CD4-positive, alpha-beta T cell treated with Interleukin-12 subunit alpha and Interleukin-12 subunit beta, for 1 hour (primary cell): Measurements from ENCODE around the gene ZNF407.

ENCODE experiments used
- DNase-seq: peaks from one replicate; pipeline ENCODE4 v3.0.0-alpha.2; 2020

The ZNF407 gene

DNA sequence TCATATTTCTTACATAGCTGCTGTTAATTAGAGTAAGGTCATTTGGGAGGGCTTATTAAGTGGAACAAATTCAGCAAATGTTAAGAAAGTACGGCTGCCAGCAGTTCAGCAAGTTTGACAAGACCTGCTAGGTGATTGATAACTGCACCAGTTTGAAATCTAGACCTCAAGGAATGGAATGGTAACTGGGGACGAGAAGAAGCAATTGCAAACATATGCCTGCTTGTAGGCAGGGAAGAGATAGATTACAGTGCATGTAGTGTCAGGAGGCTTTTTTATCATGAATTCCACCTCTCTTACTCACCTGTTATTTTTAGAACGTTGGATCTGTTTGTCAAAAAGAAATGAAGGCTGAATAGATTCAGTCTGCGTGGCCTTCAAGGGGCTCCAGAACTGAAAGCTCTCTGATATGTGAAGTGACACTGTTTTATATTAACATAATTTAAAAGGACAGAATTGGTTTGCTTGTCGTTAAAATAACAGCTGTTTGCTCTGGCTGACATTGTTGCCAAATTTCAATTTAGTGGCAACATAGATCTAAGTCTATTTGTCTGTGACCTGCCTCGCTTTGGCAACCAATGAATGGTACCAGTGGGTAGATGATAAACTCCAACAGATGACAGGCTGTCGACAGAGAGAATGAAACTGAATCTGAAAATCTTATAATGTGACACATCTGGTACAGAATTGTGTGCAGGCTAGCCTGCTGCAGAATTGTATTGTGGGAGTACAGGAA, 199.3 kb downstream of the ZNF407 start:
- DNase-seq, result no peak

DNA sequence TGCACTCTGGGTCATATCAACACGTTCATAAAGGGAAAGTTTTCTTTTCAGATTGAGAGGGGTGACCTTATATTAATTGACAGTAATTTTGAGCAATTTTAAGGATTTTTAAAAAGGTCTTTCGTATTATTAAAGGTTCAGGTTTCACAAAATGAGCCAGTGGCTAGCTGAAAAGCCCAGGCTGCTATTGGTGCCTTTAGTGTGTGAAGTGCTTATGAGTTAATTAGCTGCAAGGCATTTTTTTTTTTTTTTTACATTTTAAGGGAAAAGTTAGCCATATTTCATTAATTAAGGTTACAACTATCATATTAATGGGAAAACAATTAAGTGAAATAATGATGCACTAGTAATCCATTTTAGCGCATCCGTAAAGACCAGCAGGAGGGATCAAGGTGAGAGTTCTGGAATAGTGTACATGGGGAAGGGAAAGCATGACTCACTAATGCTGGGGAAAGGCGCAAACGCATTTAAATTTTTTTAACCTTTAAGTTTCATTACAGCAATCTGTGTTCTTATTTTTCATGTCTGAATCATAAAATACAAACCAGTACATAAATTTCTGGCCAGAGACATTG, 200.0 kb downstream of the ZNF407 start:
- no peak for DNase-seq

DNA sequence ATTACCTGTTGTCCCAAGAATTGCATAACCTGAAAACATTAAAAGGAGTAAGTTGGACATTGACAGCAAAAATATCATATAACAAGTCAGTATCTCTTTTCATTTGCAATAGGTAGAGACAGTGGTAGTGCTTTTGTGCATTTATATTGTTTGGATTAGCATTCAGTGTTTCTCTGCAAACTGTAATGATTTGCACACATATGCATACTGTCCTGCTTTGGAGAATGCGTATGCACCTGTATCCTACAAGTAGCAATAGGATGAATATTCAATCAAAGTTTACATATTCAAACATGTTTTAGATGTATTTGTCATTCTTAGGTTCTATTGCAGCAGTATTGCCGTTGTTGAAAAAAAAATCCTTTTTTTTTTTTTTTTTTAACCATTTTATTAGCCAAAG, 201.9 kb downstream of the ZNF407 start:
- no peak for DNase-seq

DNA sequence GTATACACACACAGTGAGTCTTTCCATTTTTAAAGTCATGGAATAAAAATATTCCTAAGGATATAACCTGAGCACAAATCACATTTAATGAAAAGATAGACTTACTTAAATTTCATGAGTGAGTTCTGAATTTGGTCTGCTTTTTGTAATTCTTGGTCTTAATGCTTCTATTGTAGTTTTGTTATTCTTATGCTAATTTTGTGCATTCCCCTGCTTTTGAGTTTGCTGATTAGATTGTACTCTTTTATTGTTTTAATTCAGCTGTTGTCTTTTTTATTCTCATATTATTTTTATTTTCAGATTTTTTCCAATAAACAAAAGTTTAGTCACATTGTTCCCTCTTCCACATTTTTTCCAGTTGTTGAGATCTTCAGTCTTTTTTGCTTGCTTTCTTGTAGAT, 202.4 kb downstream of the ZNF407 start:
- no peak for DNase-seq

DNA sequence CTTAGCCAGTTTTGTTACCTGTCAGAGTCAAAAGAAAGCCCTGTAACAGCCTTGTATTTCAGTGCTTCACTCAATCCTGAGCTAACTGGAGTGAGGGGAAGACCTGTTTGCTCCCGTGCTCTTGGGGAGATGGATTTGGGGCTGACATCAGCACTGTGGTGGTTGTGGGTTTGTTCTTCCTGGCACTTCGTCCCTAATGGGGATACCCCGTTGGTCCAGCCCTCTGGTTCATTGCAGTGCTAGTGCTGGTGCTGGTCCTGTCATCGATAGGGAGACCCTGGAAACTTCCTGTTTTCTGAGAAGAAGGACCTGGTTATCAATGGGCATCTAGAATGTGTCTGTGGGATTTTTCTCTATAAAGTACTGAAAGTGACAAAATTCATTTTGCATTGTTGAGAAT, 205.4 kb downstream of the ZNF407 start:
- DNase-seq, result no peak

DNA sequence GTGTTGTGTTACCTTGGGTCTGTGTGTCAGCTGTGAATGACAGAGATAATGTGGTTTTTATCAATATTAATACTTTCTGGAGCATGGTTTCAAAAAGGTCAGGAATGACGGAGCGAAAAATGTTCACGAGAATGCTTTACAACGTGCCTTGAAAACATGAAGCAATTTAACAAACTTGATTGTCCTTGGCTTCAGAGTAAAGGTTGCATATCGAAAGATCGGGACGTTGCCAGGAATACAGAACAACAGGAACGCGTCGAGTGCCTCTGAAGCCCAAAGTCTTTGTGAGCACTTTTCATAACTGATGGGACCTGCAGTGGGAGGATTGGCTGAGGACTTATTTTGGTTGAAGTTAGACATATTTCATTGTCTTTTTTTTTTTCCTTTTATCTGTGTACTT, 206.1 kb downstream of the ZNF407 start:
- DNase-seq, result no peak

DNA sequence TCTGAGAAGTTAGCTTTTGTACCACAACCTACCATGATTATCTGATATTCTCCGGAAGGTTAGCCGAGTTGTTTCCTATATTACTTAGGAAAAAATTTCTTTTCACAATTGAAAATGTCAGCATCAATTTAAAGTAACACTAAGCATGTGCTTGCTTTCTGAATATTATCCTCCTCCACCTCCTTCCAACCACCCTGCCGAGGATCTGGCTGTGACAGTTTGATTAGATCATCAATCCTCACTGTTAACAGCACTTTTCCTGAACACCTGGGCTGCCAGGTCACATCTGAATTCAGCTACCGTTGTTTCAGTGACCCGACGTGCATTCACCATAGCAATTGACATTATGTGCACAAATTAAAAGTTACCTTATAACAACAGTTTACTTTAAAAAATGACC, 207.0 kb downstream of the ZNF407 start:
- no peak for DNase-seq

DNA sequence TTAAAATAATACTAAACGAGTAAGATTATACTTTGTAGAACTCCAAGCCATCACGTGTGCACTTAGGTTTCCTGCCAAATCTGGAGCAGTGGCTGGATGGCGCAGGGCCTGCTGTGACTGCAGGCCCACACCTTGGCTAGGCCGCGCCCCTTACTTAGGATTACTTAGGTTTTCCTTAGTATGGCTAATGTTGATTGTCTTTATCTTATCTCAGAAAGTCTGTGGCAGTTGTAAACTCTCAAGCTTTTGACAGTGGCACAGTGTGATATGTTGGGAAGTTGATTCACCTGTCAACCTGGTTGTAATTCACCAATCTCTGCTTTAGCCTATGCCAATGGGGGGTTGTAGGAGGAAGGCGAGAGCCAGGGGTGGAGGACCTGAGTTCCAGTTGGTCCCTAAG, 208.4 kb downstream of the ZNF407 start:
- no peak for DNase-seq

DNA sequence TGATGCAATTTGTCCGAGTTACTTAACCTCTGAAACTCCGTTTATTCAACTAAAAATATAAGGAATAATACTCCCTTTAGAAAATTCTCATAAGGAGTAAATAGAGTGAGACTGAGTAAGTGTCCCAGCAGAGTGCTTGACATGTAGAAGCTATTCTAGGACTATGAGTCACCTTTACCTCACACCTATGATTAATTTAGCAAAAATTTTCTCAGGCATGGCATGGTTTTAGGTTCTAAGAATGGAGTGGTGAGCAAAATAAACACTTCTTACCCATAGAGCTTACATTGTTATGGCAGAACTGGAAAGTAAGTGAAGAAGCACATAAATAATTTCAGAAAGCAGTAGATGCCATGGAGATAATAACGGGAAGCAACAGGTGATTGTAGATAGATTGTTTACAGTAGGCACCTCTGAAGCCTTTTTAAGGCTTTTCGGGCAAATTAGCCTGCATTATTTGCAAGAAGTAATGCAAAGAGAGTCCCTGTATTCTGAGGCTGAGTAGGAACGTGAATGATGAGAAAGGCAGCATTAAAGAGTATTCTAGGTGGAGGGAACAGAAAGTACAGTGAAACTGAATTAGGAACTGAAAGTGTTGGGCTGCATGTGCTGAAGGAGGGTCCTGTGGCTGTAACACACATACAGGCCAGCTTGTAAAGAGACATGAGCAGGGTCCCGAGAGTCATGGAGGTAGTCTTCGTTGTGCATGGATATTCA, 209.2 kb downstream of the ZNF407 start:
- no peak for DNase-seq

DNA sequence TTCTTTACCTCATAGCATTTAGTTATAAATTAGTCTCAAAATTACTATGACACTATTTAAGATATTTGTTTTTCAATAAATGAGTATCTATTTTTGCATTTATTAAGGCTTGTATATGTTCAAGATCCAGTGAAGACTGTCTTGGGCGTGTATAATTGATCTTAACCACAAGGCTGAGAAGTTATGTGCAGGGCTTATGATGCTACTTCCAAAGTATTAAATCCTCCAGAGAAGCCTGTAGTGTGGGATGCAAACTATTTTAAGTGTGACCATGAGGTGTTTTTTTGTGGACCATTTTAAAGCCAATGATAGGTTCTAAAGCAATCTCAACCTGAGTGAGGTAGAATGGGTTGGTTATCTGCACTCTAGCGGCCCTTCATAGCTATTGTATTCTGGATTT, 219.9 kb downstream of the ZNF407 start:
- DNase-seq, result no peak

DNA sequence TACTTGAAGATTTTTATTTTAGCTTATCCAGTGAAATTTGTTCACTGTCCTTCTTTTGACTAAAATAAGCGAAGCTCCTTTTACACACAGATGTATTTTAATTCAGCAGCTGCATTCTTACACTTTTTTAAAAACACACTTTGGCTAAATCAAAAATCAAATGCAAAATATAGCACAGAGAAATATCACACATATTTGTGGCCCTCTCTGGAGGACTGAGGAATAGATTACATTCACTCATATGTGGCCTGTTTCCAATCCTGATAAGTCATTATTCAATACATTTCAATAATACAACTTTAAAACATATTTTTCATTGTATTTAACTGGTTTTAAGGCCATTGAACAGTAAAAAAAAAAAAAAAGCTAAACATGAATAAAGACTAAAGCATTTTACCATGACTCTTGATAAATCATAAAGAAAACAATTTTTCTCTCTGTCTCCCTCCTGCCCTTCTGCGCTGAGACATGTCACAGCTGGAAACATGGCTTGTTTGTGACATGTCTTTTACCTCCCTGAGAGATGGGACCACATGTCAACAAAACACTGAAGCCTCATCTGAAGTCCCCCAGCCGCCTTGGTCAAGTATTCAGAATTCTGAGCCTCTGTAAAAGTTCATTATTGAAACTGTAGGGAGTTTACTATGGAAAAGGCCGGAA, 221.0 kb downstream of the ZNF407 start:
- no peak for DNase-seq

DNA sequence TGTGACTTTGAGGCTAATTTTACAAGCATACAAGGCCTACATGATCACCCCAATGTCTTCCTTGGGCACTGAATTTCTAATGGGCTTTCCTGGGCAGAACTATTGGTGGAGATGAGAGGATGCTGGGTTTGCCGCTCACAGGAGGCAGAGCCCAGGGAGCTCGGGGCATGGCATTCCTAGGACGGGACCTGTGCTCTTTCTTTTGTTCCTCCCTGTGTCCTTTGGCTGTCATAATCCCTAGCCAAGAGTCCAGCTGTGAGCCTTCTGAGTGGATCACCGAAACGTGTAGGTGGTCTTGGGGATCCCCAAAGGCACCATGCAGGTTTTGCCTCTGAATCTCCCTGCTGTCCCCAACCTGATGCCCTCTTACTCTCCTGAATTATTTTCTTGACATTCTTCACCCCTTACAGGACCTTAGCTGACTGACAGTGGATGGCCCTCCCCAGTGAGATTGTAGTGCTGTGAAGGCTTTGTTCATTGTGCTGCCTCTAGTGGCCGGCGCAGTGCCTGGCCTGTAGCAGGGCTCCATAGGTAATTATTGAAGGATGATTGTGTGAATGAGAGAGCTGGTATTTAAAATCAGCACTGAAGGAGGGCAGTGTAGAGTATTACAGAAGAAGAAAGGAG, 221.9 kb downstream of the ZNF407 start:
- DNase-seq, result no peak

DNA sequence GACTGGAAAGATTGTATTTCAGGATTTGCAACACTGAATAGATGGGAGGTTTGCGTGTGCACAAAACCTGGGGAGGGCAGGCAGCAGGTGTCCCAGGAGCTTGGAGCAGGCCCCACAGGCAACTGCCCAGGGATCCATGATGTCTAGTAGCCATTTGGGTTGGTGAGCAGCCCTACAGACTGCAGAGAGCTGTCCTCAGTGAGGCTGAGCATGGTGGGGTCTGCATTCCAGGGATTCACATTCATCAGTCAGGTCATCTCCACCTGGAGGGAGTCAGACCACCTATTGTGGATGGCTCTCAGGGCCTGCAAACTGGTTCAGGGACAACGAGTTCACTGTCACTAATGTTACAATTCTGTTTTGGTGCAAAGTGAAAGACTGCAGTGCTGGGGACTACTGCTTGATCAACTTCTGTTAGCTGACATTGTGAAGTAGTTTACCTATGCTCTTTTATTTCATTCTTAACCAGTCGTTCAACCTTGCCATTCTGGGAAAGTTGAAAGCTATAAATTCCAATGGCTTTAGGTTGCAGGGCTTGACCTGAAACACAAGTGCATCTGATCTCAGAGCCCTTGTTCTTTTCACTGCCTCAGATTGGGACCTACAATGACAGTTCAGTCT, 222.6 kb downstream of the ZNF407 start:
- DNase-seq, result no peak

DNA sequence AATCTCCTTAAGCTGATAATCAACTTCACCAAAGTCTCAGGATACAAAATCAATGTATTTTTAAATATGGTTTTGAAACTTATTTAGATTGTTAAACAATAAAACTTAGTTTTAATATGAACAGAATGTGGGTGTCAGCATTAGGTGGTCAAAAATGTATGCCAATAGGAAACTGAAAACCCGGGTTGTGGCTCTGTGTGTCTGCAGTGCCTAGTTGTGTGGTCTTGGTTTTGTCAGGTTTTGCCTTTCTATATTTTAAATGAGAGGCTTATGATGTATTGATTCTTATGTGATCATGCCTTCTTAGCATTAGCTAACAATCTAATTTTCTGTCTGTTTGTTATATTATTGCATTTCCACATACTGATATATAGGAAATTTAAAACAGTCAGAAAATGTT, 227.8 kb downstream of the ZNF407 start:
- no peak for DNase-seq

DNA sequence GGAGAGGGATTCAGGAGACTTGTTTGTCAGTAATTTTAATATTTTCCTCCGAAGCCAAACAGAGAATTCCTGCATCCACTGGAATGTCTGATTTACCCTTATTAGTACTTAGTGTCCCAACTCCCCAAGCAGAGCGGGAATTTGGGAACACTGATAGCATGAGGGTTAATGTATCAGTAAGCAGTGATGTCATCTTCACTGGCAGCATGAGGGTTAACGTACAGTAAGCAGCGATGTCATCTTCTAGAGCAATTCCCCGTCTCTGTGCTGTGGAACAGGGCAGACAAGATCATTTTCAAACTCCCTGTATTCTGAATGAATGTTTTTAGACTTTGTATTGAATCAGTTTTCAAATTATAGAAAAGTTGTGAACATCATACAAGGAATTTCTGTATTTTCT, 228.9 kb downstream of the ZNF407 start:
- no peak for DNase-seq

DNA sequence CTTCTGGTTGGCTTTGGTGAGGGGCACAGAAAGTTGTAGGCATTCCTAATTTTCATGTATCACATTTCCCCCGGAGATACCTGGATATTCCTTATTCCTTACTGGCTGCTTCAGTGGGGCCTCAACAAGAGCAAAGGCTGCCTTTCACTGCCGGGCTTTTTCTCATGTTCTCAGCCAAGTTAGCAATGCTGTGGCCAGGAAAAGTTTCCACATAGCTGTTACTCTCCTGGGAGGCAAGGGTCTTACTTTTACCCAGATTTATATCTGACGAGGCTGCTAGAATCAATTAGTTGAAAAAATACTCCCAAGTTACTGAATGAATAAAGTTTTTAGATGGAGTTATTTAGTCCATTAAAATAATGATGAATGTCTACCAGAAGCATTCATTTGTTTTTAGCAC, 230.5 kb downstream of the ZNF407 start:
- DNase-seq, result no peak

DNA sequence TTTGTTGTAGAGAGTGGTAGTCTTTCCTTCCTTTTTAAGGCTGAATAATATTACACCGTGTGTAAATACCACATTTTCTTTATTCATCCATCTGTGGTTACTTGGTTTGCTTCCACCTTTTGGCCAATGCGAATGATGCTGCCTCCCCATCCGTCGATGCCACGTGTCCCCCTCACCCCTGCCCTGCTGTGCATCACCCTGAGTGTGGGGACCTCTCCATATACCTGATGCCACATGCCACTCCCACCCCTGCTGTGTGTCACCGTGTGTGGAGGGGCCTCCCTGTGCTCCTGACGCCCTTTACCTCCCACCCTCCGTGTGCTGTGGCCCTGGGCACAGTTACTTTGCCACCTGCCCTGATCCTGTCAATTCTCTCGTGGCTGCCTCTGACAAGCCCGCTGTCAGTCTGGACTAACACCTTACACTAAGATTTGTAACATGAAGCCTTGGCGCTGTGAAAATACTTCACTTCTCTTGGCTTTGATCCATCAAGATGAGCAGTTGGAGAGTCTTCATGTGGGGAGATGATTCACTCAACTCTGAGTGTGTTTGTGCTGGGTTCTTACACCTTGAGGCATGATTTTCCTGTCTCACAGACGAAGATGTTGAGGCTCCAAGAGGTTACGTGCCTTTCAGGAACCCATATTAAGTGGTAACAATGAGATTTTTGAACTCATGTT, 234.0 kb downstream of the ZNF407 start:
- DNase-seq, result no peak

DNA sequence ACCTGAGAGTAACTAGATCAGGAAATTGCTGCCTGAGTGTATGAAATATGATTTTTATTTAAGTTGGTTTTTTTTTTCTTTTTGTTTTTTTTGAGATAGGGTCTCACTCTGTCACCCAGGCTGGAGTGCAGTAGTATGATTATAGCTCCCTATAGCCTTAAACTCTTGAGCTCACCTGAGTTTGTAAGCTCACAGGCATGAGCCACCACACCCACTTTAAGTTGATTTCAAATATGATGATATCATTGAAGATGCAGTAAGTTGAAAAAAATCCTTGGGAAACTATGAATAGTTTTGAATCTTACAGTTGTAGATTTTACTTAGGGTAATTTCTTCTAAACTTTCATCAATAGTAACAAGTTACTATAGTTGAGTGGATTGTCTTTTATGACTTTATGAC, 234.7 kb downstream of the ZNF407 start:
- DNase-seq, result no peak

DNA sequence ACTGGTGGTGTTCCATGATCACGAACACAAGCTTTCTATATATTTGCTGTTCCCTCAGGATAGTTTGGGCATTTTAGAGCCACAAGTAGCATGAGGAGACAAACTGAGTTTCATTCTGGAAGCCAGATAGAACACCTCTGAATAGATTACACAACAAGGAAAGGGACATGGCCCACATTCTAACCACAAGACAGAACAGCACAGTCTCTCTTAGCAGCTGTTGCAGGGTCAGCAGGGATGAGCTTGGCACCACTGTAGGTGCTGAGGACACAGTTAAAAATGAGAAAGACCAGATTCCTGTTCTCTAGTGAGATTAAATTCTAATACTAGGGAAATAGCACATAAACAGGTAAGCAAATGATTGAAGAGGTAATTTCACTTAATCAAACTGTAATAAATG, 235.3 kb downstream of the ZNF407 start:
- DNase-seq, result no peak

DNA sequence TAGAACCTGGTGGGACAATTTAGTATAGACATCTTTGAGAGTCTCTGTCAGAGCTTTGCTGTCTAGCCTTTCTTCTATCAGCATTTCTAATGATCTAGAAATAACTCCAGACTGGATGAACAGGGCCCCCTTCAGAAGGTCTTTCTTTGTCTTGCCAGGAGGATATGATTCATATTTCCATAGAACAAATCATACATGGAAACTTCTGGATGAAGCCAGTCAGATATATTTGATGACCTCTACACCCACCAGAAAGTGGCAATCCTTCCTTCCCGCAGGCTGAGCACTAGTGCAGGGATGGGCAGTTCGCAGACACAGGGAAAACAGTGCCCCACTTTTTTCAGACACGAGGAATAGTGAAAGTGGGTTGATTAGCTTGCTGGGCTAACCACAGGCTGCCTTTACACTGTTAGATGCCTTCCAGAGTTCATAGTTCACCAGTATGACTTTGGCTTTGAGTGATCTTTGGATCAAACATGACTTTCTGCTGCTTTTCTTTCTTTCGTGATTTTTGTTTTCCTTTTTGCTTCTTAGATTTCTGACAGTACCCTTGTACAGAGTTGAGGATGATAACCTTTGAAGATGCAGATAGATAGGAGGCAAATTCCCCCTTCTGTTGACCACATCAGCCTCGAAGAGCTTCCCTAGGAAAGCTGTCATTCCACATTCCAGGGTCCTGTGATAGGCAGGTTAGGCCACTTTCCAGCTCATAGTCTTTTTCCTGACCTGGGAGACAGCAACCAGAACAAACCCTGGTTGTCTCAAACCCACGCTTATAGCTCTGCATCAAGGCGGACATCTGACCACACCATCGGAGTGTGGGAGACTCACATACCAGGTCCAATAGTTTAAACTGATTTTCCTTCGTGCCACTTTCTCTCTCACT, 237.0 kb downstream of the ZNF407 start:
- DNase-seq, result no peak
